Measurements from ENCODE around the gene SETD5. TPM values are rescaled to one million over a fixed set of nuclear protein-coding genes. Genes with fewer than 3 reads are reported as not detected.

The SETD5 gene
- total RNA-seq, 3 donors from 2014 or later (not counting 1 experiment from before 2014, with no cell fraction given): 106 to 154 (median 140) TPM

GRCh38 chr3:9414826-9415225 lies 17.4 kb downstream of the SETD5 start:
- TF ChIP-seq CTCF (IDR thresholded peaks at IDR 0.05): no peak
- no peak overlapping the region for H3K4me3 Mint-ChIP-seq
- H3K36me3 ChIP-seq (ENCODE audit: control insufficient read depth, insufficient read depth, low read length): peaks cover 2% of the 10 kb centered on the region
- H3K4me1 Mint-ChIP-seq: peaks cover 56 to 65% of the 10 kb centered on the region in 2 donors
- DNase-seq: no peak
- H3K27me3 ChIP-seq (ENCODE audit: control insufficient read depth, insufficient read depth, low read length): no peaks in the 10 kb centered on the region
- intact Hi-C loops (cut with micrococcal nuclease): no loop called here
- no peak for ATAC-seq
- no peaks in the 10 kb centered on the region for H3K9me3 Mint-ChIP-seq
- peak overlapping the region in 1 of 2 donors; percentile 55 for H3K27ac Mint-ChIP-seq
- H3K36me3 Mint-ChIP-seq: no peaks in the 10 kb centered on the region
- H3K4me3 ChIP-seq (ENCODE audit: low read length): no peak overlapping the region
- peaks cover 12% of the 10 kb centered on the region for H3K4me1 ChIP-seq (ENCODE audit: control insufficient read depth, insufficient read depth, low read length)
- H3K9me3 ChIP-seq (ENCODE audit: control insufficient read depth, insufficient read depth, low read length): no peaks in the 10 kb centered on the region
- no peaks in the 10 kb centered on the region for H3K27me3 Mint-ChIP-seq (ENCODE audit: low read depth in 2 of 2)
- H3K27ac ChIP-seq (ENCODE audit: low read length): no peak overlapping the region

GRCh38 chr3:9415485-9416138 lies 18.2 kb downstream of the SETD5 start:
- peaks cover 54 to 65% of the 10 kb centered on the region in 2 donors for H3K4me1 Mint-ChIP-seq
- no peaks in the 10 kb centered on the region for H3K9me3 Mint-ChIP-seq
- ATAC-seq (no peak), DNase-seq (no peak)
- H3K27me3 Mint-ChIP-seq (ENCODE audit: low read depth in 2 of 2): no peaks in the 10 kb centered on the region
- H3K27me3 ChIP-seq (ENCODE audit: control insufficient read depth, insufficient read depth, low read length): no peaks in the 10 kb centered on the region
- peaks cover 12% of the 10 kb centered on the region for H3K4me1 ChIP-seq (ENCODE audit: control insufficient read depth, insufficient read depth, low read length)
- no peaks in the 10 kb centered on the region for H3K36me3 Mint-ChIP-seq
- no peaks in the 10 kb centered on the region for H3K9me3 ChIP-seq (ENCODE audit: control insufficient read depth, insufficient read depth, low read length)
- WGBS (ENCODE audit: insufficient coverage): 95% methylated on average over 5 of the region's 6 CpGs
- no peak overlapping the region for H3K4me3 ChIP-seq (ENCODE audit: low read length)
- no peak overlapping the region for H3K27ac ChIP-seq (ENCODE audit: low read length)
- intact Hi-C loops (cut with micrococcal nuclease): no loop called here
- peaks cover 3% of the 10 kb centered on the region for H3K36me3 ChIP-seq (ENCODE audit: control insufficient read depth, insufficient read depth, low read length)
- peak overlapping the region; percentile 65 to 80 for H3K27ac Mint-ChIP-seq
- no peak for TF ChIP-seq CTCF (IDR thresholded peaks at IDR 0.05)
- H3K4me3 Mint-ChIP-seq: no peak overlapping the region

GRCh38 chr3:9416139-9416780 lies 18.8 kb downstream of the SETD5 start:
- WGBS (ENCODE audit: insufficient coverage): 92% methylated on average over 2 of the region's 3 CpGs
- H3K9me3 ChIP-seq (ENCODE audit: control insufficient read depth, insufficient read depth, low read length): no peaks in the 10 kb centered on the region
- no peak overlapping the region for H3K4me3 ChIP-seq (ENCODE audit: low read length)
- H3K27ac ChIP-seq (ENCODE audit: low read length): no peak overlapping the region
- intact Hi-C loops (cut with micrococcal nuclease): no loop called here
- no peaks in the 10 kb centered on the region for H3K27me3 ChIP-seq (ENCODE audit: control insufficient read depth, insufficient read depth, low read length)
- peaks cover 60 to 66% of the 10 kb centered on the region in 2 donors for H3K4me1 Mint-ChIP-seq
- TF ChIP-seq CTCF (IDR thresholded peaks at IDR 0.05): no peak
- peaks cover 8% of the 10 kb centered on the region for H3K4me1 ChIP-seq (ENCODE audit: control insufficient read depth, insufficient read depth, low read length)
- H3K27ac Mint-ChIP-seq: peak overlapping the region; percentile 65 to 80
- DNase-seq (no peak), ATAC-seq (no peak)
- H3K4me3 Mint-ChIP-seq: no peak overlapping the region
- no peaks in the 10 kb centered on the region for H3K36me3 Mint-ChIP-seq
- no peaks in the 10 kb centered on the region for H3K9me3 Mint-ChIP-seq
- peaks cover 3% of the 10 kb centered on the region for H3K36me3 ChIP-seq (ENCODE audit: control insufficient read depth, insufficient read depth, low read length)
- no peaks in the 10 kb centered on the region for H3K27me3 Mint-ChIP-seq (ENCODE audit: low read depth in 2 of 2)
